Heart left ventricle (tissue), 16 donors: ENCODE measurements around the gene CELSR1. TPM values are rescaled to one million over a fixed set of nuclear protein-coding genes. Genes with fewer than 3 reads are reported as not detected.

Experiments used
- ATAC-seq, 4 donors: fragments of 200-7000 bp; cut with Tn5 transposase; one replicate each; pipeline ENCODE4 v1.9.1; 2020 to 2022; ENCODE audit warnings: moderate library complexity in 4 of 4, mild to moderate bottlenecking in 3 of 4, moderate number of reproducible peaks in 1 of 4
- DNase-seq, 5 donors: peaks; one replicate each; pipeline ENCODE4 v3.0.0-alpha.2; 2020
- H3K27ac ChIP-seq, 12 donors: fragments of 200-600 bp; sonication (generic) in 4 of 12; one replicate each; pipeline versions ENCODE4 v1.5.0 to v1.8.0; 2016 to 2022; ENCODE audit warnings: mild to moderate bottlenecking in 2 of 12
- H3K27me3 ChIP-seq, 9 donors: fragments of 200-600 bp; sonication (generic) in 2 of 9; one replicate each; pipeline versions ENCODE4 v1.5.1 to v1.8.0; 2016 to 2022; ENCODE audit warnings: mild to moderate bottlenecking in 3 of 9
- H3K36me3 ChIP-seq, 9 donors: fragments of 200-600 bp; sonication (generic) in 2 of 9; one replicate each; pipeline versions ENCODE4 v1.5.0 to v1.8.0; 2018 to 2022; ENCODE audit warnings: mild to moderate bottlenecking in 2 of 9
- H3K4me1 ChIP-seq, 12 donors: fragments of 200-600 bp; sonication (generic) in 4 of 12; one replicate each; pipeline versions ENCODE4 v1.5.0 to v1.8.0; 2016 to 2022; ENCODE audit warnings: mild to moderate bottlenecking in 3 of 12
- H3K4me3 ChIP-seq, 12 donors: fragments of 200-600 bp; sonication (generic) in 4 of 12; one replicate each; pipeline versions ENCODE4 v1.5.0 to v1.8.0; 2017 to 2022; ENCODE audit warnings: mild to moderate bottlenecking in 9 of 12, moderate library complexity in 4 of 12
- H3K9me3 ChIP-seq, 12 donors: fragments of 200-600 bp; sonication (generic) in 4 of 12; one replicate each; pipeline versions ENCODE4 v1.5.0 to v1.8.0; 2016 to 2022; ENCODE audit warnings: mild to moderate bottlenecking in 1 of 12
- CTCF ChIP-seq, 12 donors: fragments of 200-600 bp; sonication (generic) in 4 of 12; IDR thresholded peaks; one replicate each; pipeline versions ENCODE4 v1.5.0 to v1.8.0; 2018 to 2022; ENCODE audit warnings: antibody characterized with exemption in 12 of 12, mild to moderate bottlenecking in 5 of 12
- POLR2A ChIP-seq, 2 donors: fragments of 450-650 bp; IDR thresholded peaks; one replicate each; pipeline ENCODE4 v1.6.1; 2017; ENCODE audit warnings: antibody characterized with exemption in 2 of 2, mild to moderate bottlenecking in 2 of 2, moderate library complexity in 2 of 2
- whole genome bisulfite sequencing, 4 donors: extraction: QIAGEN DNeasy Blood & Tissue Kit in 2 of 4; methylation state at CpG; one replicate each; pipeline versions ENCODE4 v1.1.5 to v1.1.7; 2013 to 2018; 5-methylcytosine and 5-hydroxymethylcytosine counted together
- intact Hi-C, 10 donors: fragments of 100-400 bp; cut with DNase I; formaldehyde crosslinking; loops; one replicate each; pipeline versions ENCODE4 v1.11.1 to v1.14.2; 2022
- polyA plus RNA-seq, 2 donors: library from polyadenylated mRNA; stranded (reverse); fragments of 200-250 nt; gene quantifications; one replicate each; pipeline ENCODE4 v1.2.3, GENCODE V29; 2013
- total RNA-seq, 9 donors: library from RNA; depleted of rRNA in 2 of 9; stranded (reverse); fragments of >200 nt in 2 of 9; fragmentation: NEBNext Ultra II Directional in 3 of 9; extraction: Animal tissue kit (Norgen Biotek cat#: 25700) in 3 of 9; gene quantifications; one replicate each; pipeline versions ENCODE4 v1.1.0 to v1.2.4, GENCODE V29; 2016 to 2023
- donor health status: ischemic (EF 13 %, LVEDD 7.1; RV severe dilation, severe dysfunction).
- donor health status: healthy with polysubstance abuse.
- donor health status: DM: no; HTN: yes; CAD: no.
- donor health status: DM: no; HTN: no; CAD: no.
- donor health status: ischemic (EF 25% LVEDD 6.9; RV normal size, moderate dysfunction).
- donor health status: ischemic (EF 25% LVEDD 5.7; RV mildly dilated, moderate dysfunction).
- donor health status: healthy.
- donor health status: DM: yes; HTN: yes; CAD: no.
- donor health status: ischemic (EF 35%, LVEDD 5.7; RV mildly dilated, moderate dysfunction).
- donor health status: nonischemic (EF 11% LVEDD 7.7; RV severe dilation, severe dysfunction).
- donor health status: DM: yes; HTN: yes; CAD: no.
- donor health status: PGD.
- donor health status: ischemic (EF 29% LVEDD 5.4; RV normal size, mild dysfunction).
- donor health status: nonischemic (EF 23%, LVEDD 6.1; RV moderate dilation, normal function).

CELSR1 gene
- total and polyA plus RNA-seq, 11 donors = 5.9 to 15.8 (median 11.9) TPM

- H3K4me3 ChIP-seq = no peak overlapping the region
- TF ChIP-seq CTCF (IDR thresholded peaks at IDR 0.05) (no peak), POLR2A (IDR thresholded peaks at IDR 0.05) (no peak)
- peaks cover 0 to 22% (median 14%) of the 10 kb centered on the region in 12 donors for H3K4me1 ChIP-seq
- no peaks in the 10 kb centered on the region for H3K27me3 ChIP-seq
- no peaks in the 10 kb centered on the region for H3K9me3 ChIP-seq
- no peaks in the 10 kb centered on the region for H3K36me3 ChIP-seq
- intact Hi-C loops = loop anchor here in 1 of 10 donors (10.0 kb wide), 1 partner anchor 120 kb away; the partner anchor contains the start of gene CELSR1
- H3K27ac ChIP-seq = no peak overlapping the region
- DNase-seq = no peak
- ATAC-seq = no peak
- WGBS, 4 donors = 89 to 93% (median 91%) methylated on average over 19 of the region's 19 CpGs
Measured at GRCh38 chr22:46414704-46415103, 122.7 kb downstream of the CELSR1 start.

DNA sequence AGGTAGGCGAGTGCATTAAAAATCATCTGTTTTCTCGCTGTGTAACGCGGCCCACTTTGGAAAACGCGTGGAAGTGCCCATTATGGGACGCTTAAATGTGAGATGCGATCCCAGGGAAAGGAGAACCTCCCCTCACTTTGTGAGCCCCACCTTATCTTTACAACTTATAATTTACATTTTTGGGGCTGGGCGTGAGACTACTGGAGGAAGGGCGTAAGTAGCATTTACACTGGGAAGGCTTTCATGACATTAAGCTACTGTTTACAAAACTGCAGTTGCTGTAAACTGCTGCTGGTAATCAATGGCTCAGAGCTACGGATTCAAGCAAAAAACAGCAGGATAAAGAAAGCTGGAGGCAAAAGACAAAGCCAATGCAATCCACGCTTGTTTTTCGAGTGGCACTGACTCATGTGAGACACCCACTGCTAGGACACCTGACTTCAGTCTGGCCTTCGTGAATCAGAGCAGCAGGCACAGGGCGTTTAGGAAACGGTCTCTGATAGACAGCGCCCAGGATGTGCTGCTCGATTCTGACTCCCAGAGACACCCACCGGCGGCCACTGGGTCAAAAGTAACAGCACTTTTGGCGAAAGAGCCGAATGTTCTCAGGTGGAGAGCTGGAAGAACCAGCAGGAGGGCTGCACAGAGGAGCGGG lies 123.6 kb downstream of the CELSR1 start:
- Histone ChIP-seq H3K9me3 (no peaks in the 10 kb centered on the region), H3K27ac (no peak overlapping the region), H3K4me1 (peaks cover 0 to 19% (median 14%) of the 10 kb centered on the region in 12 donors), H3K4me3 (no peak overlapping the region), H3K27me3 (no peaks in the 10 kb centered on the region), H3K36me3 (no peaks in the 10 kb centered on the region)
- DNase-seq = no peak
- WGBS, 4 donors = 74 to 82% (median 76%) methylated on average over 18 to 23 of the region's 23 CpGs
- ATAC-seq = no peak
- TF ChIP-seq POLR2A (IDR thresholded peaks at IDR 0.05) (no peak), CTCF (IDR thresholded peaks at IDR 0.05) (no peak)
- intact Hi-C loops = loop anchor here in 1 of 10 donors (10.0 kb wide), 1 partner anchor 121 kb away; the partner anchor contains the start of gene CELSR1

- intact Hi-C loops = loop anchor here in 1 of 10 donors (10.0 kb wide), 1 partner anchor 123 kb away; the partner anchor contains the start of gene CELSR1
- H3K4me3 ChIP-seq = no peak overlapping the region
- H3K9me3 ChIP-seq = no peaks in the 10 kb centered on the region
- DNase-seq (peak in 2 of 5 donors; percentile 13 to 33), ATAC-seq (no peak)
- WGBS, 4 donors = 87 to 94% (median 91%) methylated on average over 11 to 13 of the region's 13 CpGs
- no peaks in the 10 kb centered on the region for H3K36me3 ChIP-seq
- TF ChIP-seq POLR2A (IDR thresholded peaks at IDR 0.05) (no peak), CTCF (IDR thresholded peaks at IDR 0.05) (no peak)
- H3K27ac ChIP-seq = no peak overlapping the region
- H3K27me3 ChIP-seq = no peaks in the 10 kb centered on the region
- H3K4me1 ChIP-seq = peaks cover 0 to 6% (median 0%) of the 10 kb centered on the region in 12 donors
Measured at GRCh38 chr22:46411347-46411746, 126.1 kb downstream of the CELSR1 start.

GRCh38 chr22:46410291-46410808 lies 127.1 kb downstream of the CELSR1 start:
- DNase-seq = peak in 1 of 5 donors; percentile 4
- no peak overlapping the region for H3K27ac ChIP-seq
- TF ChIP-seq CTCF (IDR thresholded peaks at IDR 0.05) = no peak
- TF ChIP-seq POLR2A (IDR thresholded peaks at IDR 0.05) = no peak
- ATAC-seq = no peak
- no peaks in the 10 kb centered on the region for H3K36me3 ChIP-seq
- H3K27me3 ChIP-seq = no peaks in the 10 kb centered on the region
- H3K4me3 ChIP-seq = no peak overlapping the region
- WGBS, 4 donors = 88 to 91% (median 91%) methylated on average over 22 to 28 of the region's 28 CpGs
- H3K4me1 ChIP-seq = peaks cover 0 to 11% (median 0%) of the 10 kb centered on the region in 12 donors
- no peaks in the 10 kb centered on the region for H3K9me3 ChIP-seq
- intact Hi-C loops = loop anchor here in 1 of 10 donors (10.0 kb wide), 1 partner anchor 124 kb away; the partner anchor contains the start of gene CELSR1
